HG03095 (cell line): ENCODE measurements around the gene PRKN.

Source experiments
- ATAC-seq: cut with Tn5 transposase; IDR thresholded peaks from one replicate; pipeline ENCODE4 v1.9.1; 2021; ENCODE audit warnings: moderate library complexity; ENCODE audit not compliant: unreplicated experiment

PRKN gene

GRCh38 chr6:162331911-162332310 lies 395.7 kb downstream of the PRKN start:
- no peak for ATAC-seq

GRCh38 chr6:162325826-162326225 lies 401.7 kb downstream of the PRKN start:
- no peak for ATAC-seq

- ATAC-seq: no peak
These were observed 402.5 kb downstream of the PRKN start for GRCh38 chr6:162325051-162325450.

- no peak for ATAC-seq
These were observed 412.3 kb downstream of the PRKN start for GRCh38 chr6:162315291-162315690.

GRCh38 chr6:162313922-162314660 lies 413.5 kb downstream of the PRKN start:
- no peak for ATAC-seq

GRCh38 chr6:162307865-162308264 lies 419.7 kb downstream of the PRKN start:
- no peak for ATAC-seq

GRCh38 chr6:162306616-162307015 lies 420.9 kb downstream of the PRKN start:
- ATAC-seq: no peak

GRCh38 chr6:162301128-162301527 lies 426.4 kb downstream of the PRKN start:
- ATAC-seq: no peak

GRCh38 chr6:162294029-162294428 lies 433.5 kb downstream of the PRKN start:
- ATAC-seq: no peak

- ATAC-seq: no peak
These were observed 434.7 kb downstream of the PRKN start for GRCh38 chr6:162292915-162293314.

GRCh38 chr6:162290846-162291465 lies 436.6 kb downstream of the PRKN start:
- no peak for ATAC-seq

- no peak for ATAC-seq
These were observed 437.6 kb downstream of the PRKN start for GRCh38 chr6:162289972-162290371.

GRCh38 chr6:162273986-162274385 lies 453.6 kb downstream of the PRKN start:
- no peak for ATAC-seq

- ATAC-seq: no peak
These were observed 455.6 kb downstream of the PRKN start for GRCh38 chr6:162271922-162272321.

- ATAC-seq: no peak
These were observed 456.6 kb downstream of the PRKN start for GRCh38 chr6:162270966-162271365.

GRCh38 chr6:162267641-162268040 lies 459.9 kb downstream of the PRKN start:
- no peak for ATAC-seq

GRCh38 chr6:162267126-162267525 lies 460.4 kb downstream of the PRKN start:
- ATAC-seq: no peak

- ATAC-seq: no peak
These were observed 463.0 kb downstream of the PRKN start for GRCh38 chr6:162264581-162264980.

GRCh38 chr6:162262466-162263196 lies 464.9 kb downstream of the PRKN start:
- ATAC-seq: no peak

- no peak for ATAC-seq
These were observed 466.0 kb downstream of the PRKN start for GRCh38 chr6:162261598-162261997.

GRCh38 chr6:162260027-162260426 lies 467.5 kb downstream of the PRKN start:
- no peak for ATAC-seq

GRCh38 chr6:162258647-162259046 lies 468.9 kb downstream of the PRKN start:
- ATAC-seq: no peak
